ENCODE results near the gene PCID2. TPM values are rescaled to one million over a fixed set of nuclear protein-coding genes. Genes with fewer than 3 reads are reported as not detected.

PCID2 gene
- polyA plus RNA-seq, 1 of the 3 experiments (the other 2 are of a cell fraction), result 69.8 TPM

- TF ChIP-seq RXRA (IDR thresholded peaks at IDR 0.05; ENCODE audit: borderline replicate concordance, low read depth), result no peak
- TF ChIP-seq MAX (IDR thresholded peaks at IDR 0.05; ENCODE audit: low read depth), result no peak
- no peak for TF ChIP-seq JUND (IDR thresholded peaks at IDR 0.05)
Observed at GRCh38 chr13:113239986-113240385, 31.5 kb upstream of the PCID2 start (continued).

GRCh38 chr13:113239357-113239756 lies 30.9 kb upstream of the PCID2 start:
- Histone ChIP-seq H3K36me3 (replicated peaks in 1 of 2; ENCODE audit: control insufficient read depth in 1 of 2, insufficient read depth in 2 of 2, low read length in 1 of 2) (peaks cover 38 to 72% of the 10 kb centered on the region in 2 experiments), H2AFZ (ENCODE audit: low read depth) (no peak overlapping the region), H3K27me3 (ENCODE audit: insufficient read depth) (no peaks in the 10 kb centered on the region), H3K4me3 (ENCODE audit: low read depth in 2 of 2, low read length in 1 of 2) (no peak overlapping the region), H3K9me2 (no peaks in the 10 kb centered on the region), H3K4me1 (ENCODE audit: control insufficient read depth in 1 of 2, insufficient read depth in 2 of 2, low read depth in 1 of 2, low read length in 1 of 2) (no peaks in the 10 kb centered on the region), H3K27ac (ENCODE audit: low read depth in 2 of 2, low read length in 1 of 2) (no peak overlapping the region), H3K9ac (no peak overlapping the region), H4K20me1 (ENCODE audit: insufficient read depth) (no peaks in the 10 kb centered on the region), H3F3A (replicated peaks; ENCODE audit: insufficient read depth) (no peaks in the 10 kb centered on the region), H3K4me2 (no peak overlapping the region), H3K79me2 (ENCODE audit: insufficient read depth) (no peaks in the 10 kb centered on the region), H3K9me3 (no peaks in the 10 kb centered on the region)
- TF ChIP-seq POLR2AphosphoS5 (IDR thresholded peaks at IDR 0.05; ENCODE audit: low read depth, low read length), result no peak
- no peak for TF ChIP-seq MEF2A (IDR thresholded peaks at IDR 0.05; ENCODE audit: borderline replicate concordance, low read depth)
- no peak for TF ChIP-seq FOXJ3 (CRISPR knock-in tag; IDR thresholded peaks at IDR 0.05)
- TF ChIP-seq EP300 (IDR thresholded peaks at IDR 0.05; ENCODE audit: borderline replicate concordance in 1 of 2, low read depth in 1 of 2, low read length in 1 of 2), result no peak
- no peak for TF ChIP-seq GATA2 (CRISPR knock-in tag; IDR thresholded peaks at IDR 0.05)
- TF ChIP-seq GABPA (IDR thresholded peaks at IDR 0.05; ENCODE audit: low read depth), result no peak
- TF ChIP-seq, protein P1, sequence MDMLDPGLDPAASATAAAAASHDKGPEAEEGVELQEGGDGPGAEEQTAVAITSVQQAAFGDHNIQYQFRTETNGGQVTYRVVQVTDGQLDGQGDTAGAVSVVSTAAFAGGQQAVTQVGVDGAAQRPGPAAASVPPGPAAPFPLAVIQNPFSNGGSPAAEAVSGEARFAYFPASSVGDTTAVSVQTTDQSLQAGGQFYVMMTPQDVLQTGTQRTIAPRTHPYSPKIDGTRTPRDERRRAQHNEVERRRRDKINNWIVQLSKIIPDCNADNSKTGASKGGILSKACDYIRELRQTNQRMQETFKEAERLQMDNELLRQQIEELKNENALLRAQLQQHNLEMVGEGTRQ (IDR thresholded peaks at IDR 0.05; ENCODE audit: borderline replicate concordance, low read depth, low read length), result no peak
- TF ChIP-seq, protein P2, sequence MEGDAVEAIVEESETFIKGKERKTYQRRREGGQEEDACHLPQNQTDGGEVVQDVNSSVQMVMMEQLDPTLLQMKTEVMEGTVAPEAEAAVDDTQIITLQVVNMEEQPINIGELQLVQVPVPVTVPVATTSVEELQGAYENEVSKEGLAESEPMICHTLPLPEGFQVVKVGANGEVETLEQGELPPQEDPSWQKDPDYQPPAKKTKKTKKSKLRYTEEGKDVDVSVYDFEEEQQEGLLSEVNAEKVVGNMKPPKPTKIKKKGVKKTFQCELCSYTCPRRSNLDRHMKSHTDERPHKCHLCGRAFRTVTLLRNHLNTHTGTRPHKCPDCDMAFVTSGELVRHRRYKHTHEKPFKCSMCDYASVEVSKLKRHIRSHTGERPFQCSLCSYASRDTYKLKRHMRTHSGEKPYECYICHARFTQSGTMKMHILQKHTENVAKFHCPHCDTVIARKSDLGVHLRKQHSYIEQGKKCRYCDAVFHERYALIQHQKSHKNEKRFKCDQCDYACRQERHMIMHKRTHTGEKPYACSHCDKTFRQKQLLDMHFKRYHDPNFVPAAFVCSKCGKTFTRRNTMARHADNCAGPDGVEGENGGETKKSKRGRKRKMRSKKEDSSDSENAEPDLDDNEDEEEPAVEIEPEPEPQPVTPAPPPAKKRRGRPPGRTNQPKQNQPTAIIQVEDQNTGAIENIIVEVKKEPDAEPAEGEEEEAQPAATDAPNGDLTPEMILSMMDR (IDR thresholded peaks at IDR 0.05), result no peak
- TF ChIP-seq NRF1 (IDR thresholded peaks at IDR 0.05; ENCODE audit: low read depth, low read length), result no peak
- TF ChIP-seq USF1 (IDR thresholded peaks at IDR 0.05; ENCODE audit: borderline replicate concordance, low read depth), result no peak
- no peak for TF ChIP-seq YY1 (IDR thresholded peaks at IDR 0.05; ENCODE audit: low read depth)
- TF ChIP-seq TCF12 (IDR thresholded peaks at IDR 0.05), result no peak
- no peak for TF ChIP-seq FOSL2 (IDR thresholded peaks at IDR 0.05; ENCODE audit: borderline replicate concordance, low read depth)
- TF ChIP-seq, protein P3, sequence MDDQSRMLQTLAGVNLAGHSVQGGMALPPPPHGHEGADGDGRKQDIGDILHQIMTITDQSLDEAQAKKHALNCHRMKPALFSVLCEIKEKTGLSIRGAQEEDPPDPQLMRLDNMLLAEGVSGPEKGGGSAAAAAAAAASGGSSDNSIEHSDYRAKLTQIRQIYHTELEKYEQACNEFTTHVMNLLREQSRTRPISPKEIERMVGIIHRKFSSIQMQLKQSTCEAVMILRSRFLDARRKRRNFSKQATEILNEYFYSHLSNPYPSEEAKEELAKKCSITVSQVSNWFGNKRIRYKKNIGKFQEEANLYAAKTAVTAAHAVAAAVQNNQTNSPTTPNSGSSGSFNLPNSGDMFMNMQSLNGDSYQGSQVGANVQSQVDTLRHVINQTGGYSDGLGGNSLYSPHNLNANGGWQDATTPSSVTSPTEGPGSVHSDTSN (IDR thresholded peaks at IDR 0.05), result no peak
- no peak for TF ChIP-seq RFX5 (IDR thresholded peaks at IDR 0.05; ENCODE audit: low read length)
- TF ChIP-seq TAF1 (IDR thresholded peaks at IDR 0.05; ENCODE audit: borderline replicate concordance, low read depth, low read length), result no peak
- no peak for TF ChIP-seq CHD2 (IDR thresholded peaks at IDR 0.05; ENCODE audit: low read length, partially characterized antibody)
- WGBS (ENCODE audit: low lambda C conversion rate), result 95% methylated on average over 9 of the region's 15 CpGs
- CTCF ChIA-PET, result interaction anchor here (1.6 kb wide), 1 partner anchor 20 kb away, joined by 3 read pairs; no protein-coding TSS in a partner anchor
- no peak for DNase-seq
- POLR2A ChIA-PET, result no interaction called here

All from SK-N-SH (cell line).